Mesendoderm (in vitro differentiated cells): Measurements from ENCODE around the gene ZNF655. TPM values are rescaled to one million over a fixed set of nuclear protein-coding genes. Genes with fewer than 3 reads are reported as not detected.

Experiments used
- DNase-seq: peaks from one replicate; pipeline ENCODE4 v3.0.0; 2013
- H2AK5ac ChIP-seq: 2 replicates; pipeline ENCODE4 v1.6.1; 2013; ENCODE audit warnings: low read length, inconsistent platforms
- H2BK120ac ChIP-seq: 2 replicates; pipeline ENCODE4 v1.6.1; 2013; ENCODE audit warnings: low read depth, mild to moderate bottlenecking, low read length, moderate library complexity, mixed read lengths
- H2BK15ac ChIP-seq: replicated peaks from 2 replicates; pipeline ENCODE4 v1.6.1; 2013; ENCODE audit warnings: low read depth, mild to moderate bottlenecking, moderate library complexity
- H2BK5ac ChIP-seq: 2 replicates; pipeline ENCODE4 v1.6.1; 2013; ENCODE audit warnings: low read length, inconsistent platforms
- H3K18ac ChIP-seq: 2 replicates; pipeline ENCODE4 v1.6.1; 2013; ENCODE audit warnings: mild to moderate bottlenecking, low read length, mixed read lengths
- H3K23ac ChIP-seq: one replicate; pipeline ENCODE4 v1.6.1; 2013; ENCODE audit warnings: low read length
- H3K27ac ChIP-seq: 2 replicates; pipeline ENCODE4 v1.5.1; 2013; ENCODE audit warnings: low read depth, mild to moderate bottlenecking, inconsistent platforms, low read length, moderate library complexity
- H3K27me3 ChIP-seq: 2 replicates; pipeline ENCODE4 v1.6.1; 2013; ENCODE audit warnings: low read length, control low read depth, mild to moderate bottlenecking, inconsistent platforms; ENCODE audit not compliant: insufficient read depth, poor library complexity
- H3K36me3 ChIP-seq: 2 replicates; pipeline ENCODE4 v1.6.1; 2013; ENCODE audit warnings: low read length, inconsistent platforms; ENCODE audit not compliant: control insufficient read depth, insufficient read depth
- H3K4ac ChIP-seq: one replicate; pipeline ENCODE4 v1.6.1; 2013; ENCODE audit warnings: low read depth, mild to moderate bottlenecking, low read length, moderate library complexity
- H3K4me1 ChIP-seq: 2 replicates; pipeline ENCODE4 v1.6.1; 2013; ENCODE audit warnings: low read depth, low read length, inconsistent platforms; ENCODE audit not compliant: control insufficient read depth
- H3K4me2 ChIP-seq: 2 replicates; pipeline ENCODE4 v1.6.1; 2013; ENCODE audit warnings: low read length
- H3K4me3 ChIP-seq: 2 replicates; pipeline ENCODE4 v1.5.1; 2013; ENCODE audit warnings: mild to moderate bottlenecking, low read length
- H3K56ac ChIP-seq: one replicate; pipeline ENCODE4 v1.6.1; 2013; ENCODE audit warnings: low read length
- H3K79me1 ChIP-seq: 2 replicates; pipeline ENCODE4 v1.6.1; 2013; ENCODE audit warnings: low read length, inconsistent platforms
- H3K79me2 ChIP-seq: 2 replicates; pipeline ENCODE4 v1.6.1; 2013; ENCODE audit warnings: mild to moderate bottlenecking, low read length; ENCODE audit not compliant: control insufficient read depth, insufficient read depth
- H3K9ac ChIP-seq: 2 replicates; pipeline ENCODE4 v1.6.1; 2013; ENCODE audit warnings: low read length, inconsistent platforms
- H4K5ac ChIP-seq: one replicate; pipeline ENCODE4 v1.6.1; 2013; ENCODE audit warnings: low read length
- H4K8ac ChIP-seq: one replicate; pipeline ENCODE4 v1.6.1; 2013; ENCODE audit warnings: low read depth, mild to moderate bottlenecking, control low read depth, low read length, moderate library complexity
- WGBS: extraction: QIAGEN DNeasy Blood & Tissue Kit; methylation state at CpG from one replicate; pipeline ENCODE4 v1.1.7; 2013; ENCODE audit warnings: low lambda C conversion rate, missing lambda C conversion rate; ENCODE audit not compliant: insufficient coverage; ENCODE audit errors: extremely low coverage; 5-methylcytosine and 5-hydroxymethylcytosine counted together
- polyA plus RNA-seq, 2 experiments: library from polyadenylated mRNA; stranded (reverse); fragments of 200-250 nt; gene quantifications; one replicate each; pipeline ENCODE4 v1.2.3, GENCODE V29; 2013

Gene ZNF655
- polyA plus RNA-seq (2013, experiment 1 of 2) = 34.9 TPM
- polyA plus RNA-seq (2013, experiment 2 of 2) = 35.4 TPM

DNA sequence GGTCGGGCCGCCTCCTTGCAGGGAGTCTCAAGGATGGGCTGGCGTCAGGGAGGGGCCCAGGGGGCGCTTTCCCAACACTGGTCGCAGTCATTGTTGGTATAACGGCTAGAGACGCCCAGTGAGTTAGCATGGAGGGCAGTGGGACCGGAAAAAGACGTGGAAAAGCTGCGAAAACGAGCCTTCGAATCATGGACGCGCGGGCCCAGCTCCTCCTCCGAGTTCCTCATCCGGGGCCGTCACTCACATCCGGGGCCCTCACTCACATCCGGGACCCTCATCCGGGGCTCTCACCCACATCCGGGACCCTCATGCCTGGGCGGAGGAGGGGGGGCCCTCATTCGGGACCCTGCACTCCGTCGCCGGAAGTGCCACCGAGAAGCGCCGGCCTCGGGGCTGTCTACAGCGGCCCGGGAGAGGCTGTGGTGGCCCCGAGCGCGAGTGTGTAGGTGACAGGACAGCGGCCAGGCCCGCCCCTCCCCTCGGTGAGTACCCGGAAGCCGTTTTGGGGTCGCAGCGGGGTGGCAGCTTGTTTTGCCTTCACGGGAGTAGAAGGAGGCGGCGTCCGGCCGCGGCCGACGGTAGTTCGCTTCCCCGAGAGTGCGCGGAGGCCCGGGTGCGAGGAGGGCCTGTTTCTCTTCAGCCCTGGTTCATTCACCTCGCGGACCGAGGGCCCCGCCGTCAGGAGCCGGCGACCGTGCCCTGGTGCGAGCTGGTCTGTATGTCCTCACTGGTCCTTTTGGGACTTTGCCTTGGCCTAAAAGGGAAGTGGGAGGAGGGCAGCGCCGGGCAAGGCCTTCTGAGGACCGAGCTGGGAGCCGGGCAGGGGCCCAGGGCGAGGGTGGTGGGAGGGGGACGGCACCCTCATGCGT, at the start of gene ZNF655:
Gene ZNF655 (plus strand): TSS at position 337 of the 869 bp plus-strand sequence. CDS start 1,918 bp downstream, outside the sequence.
- peak within 1 kb of the TSS; percentile 35 for H3K18ac ChIP-seq
- WGBS = no CpG with 5 or more reads among the region's 73 CpGs
- peak within 1 kb of the TSS; percentile 94 for H3K4ac ChIP-seq
- H3K9ac ChIP-seq = peak within 1 kb of the TSS; percentile 99
- H3K4me1 ChIP-seq = peaks cover 3% of the 10 kb centered on the region
- H3K79me2 ChIP-seq = peaks cover 35% of the 10 kb centered on the region
- H3K4me2 ChIP-seq = peak within 1 kb of the TSS; percentile 90
- peak within 1 kb of the TSS; percentile 56 for H3K23ac ChIP-seq
- H2AK5ac ChIP-seq = peak within 1 kb of the TSS; percentile 96
- peaks cover 11% of the 10 kb centered on the region for H3K36me3 ChIP-seq
- H4K8ac ChIP-seq = no peak within 1 kb of the TSS
- peak; percentile 98 for DNase-seq
- peak within 1 kb of the TSS; percentile 97 for H3K56ac ChIP-seq
- peak within 1 kb of the TSS; percentile 67 for H3K27ac ChIP-seq
- H3K4me3 ChIP-seq = peak within 1 kb of the TSS; percentile 97
- peak within 1 kb of the TSS; percentile 73 for H4K5ac ChIP-seq
- H2BK5ac ChIP-seq = peak within 1 kb of the TSS; percentile 42
- H2BK15ac ChIP-seq = no peak within 1 kb of the TSS
- H3K79me1 ChIP-seq = peaks cover 26% of the 10 kb centered on the region
- H2BK120ac ChIP-seq = no peak within 1 kb of the TSS
- H3K27me3 ChIP-seq = no peaks in the 10 kb centered on the region

GRCh38 chr7:99514050-99514449, 44.4 kb upstream of the ZNF655 start:
- H2BK120ac ChIP-seq = no peak overlapping the region
- no peak overlapping the region for H2BK15ac ChIP-seq
- no peak overlapping the region for H4K5ac ChIP-seq
- no peaks in the 10 kb centered on the region for H3K4me1 ChIP-seq
- no CpG with 5 or more reads among the region's 1 CpG for whole genome bisulfite sequencing
- H3K79me1 ChIP-seq = no peaks in the 10 kb centered on the region
- no peaks in the 10 kb centered on the region for H3K27me3 ChIP-seq
- H3K56ac ChIP-seq = no peak overlapping the region
- no peaks in the 10 kb centered on the region for H3K79me2 ChIP-seq
- H3K4me3 ChIP-seq = no peak overlapping the region
- no peak overlapping the region for H3K18ac ChIP-seq
- DNase-seq = no peak
- no peak overlapping the region for H2AK5ac ChIP-seq
- H4K8ac ChIP-seq = no peak overlapping the region
- no peak overlapping the region for H3K9ac ChIP-seq
- H3K23ac ChIP-seq = no peak overlapping the region
- no peak overlapping the region for H3K4me2 ChIP-seq
- H3K27ac ChIP-seq = no peak overlapping the region
- peaks cover 5% of the 10 kb centered on the region for H3K36me3 ChIP-seq
- H2BK5ac ChIP-seq = no peak overlapping the region
- no peak overlapping the region for H3K4ac ChIP-seq

DNA sequence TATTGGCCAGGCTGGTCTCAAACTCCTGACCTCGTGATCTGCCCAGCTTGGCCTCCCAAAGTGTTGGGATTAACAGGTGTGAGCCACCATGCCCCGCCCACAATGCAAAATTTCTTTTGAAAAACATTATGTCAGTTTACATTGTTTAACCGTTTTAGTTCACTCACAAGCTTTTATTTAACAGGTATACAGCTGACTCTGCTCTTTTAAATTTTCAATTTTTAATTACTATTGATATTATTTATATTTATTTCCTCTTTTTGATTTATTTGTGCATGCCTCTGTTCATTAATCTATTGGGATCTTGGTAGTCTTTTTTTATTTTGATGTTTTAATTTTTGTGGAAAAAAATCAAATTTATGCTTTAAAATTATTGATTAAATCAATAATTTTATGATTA, 37.0 kb upstream of the ZNF655 start:
- H4K8ac ChIP-seq = no peak overlapping the region
- no peak overlapping the region for H3K27ac ChIP-seq
- no peak overlapping the region for H3K56ac ChIP-seq
- H2BK5ac ChIP-seq = no peak overlapping the region
- H3K4me1 ChIP-seq = no peaks in the 10 kb centered on the region
- no peak overlapping the region for H3K4me3 ChIP-seq
- H3K79me1 ChIP-seq = no peaks in the 10 kb centered on the region
- H3K4ac ChIP-seq = no peak overlapping the region
- no peaks in the 10 kb centered on the region for H3K79me2 ChIP-seq
- no peak overlapping the region for H3K9ac ChIP-seq
- no peak overlapping the region for H2AK5ac ChIP-seq
- no CpG with 5 or more reads among the region's 3 CpGs for WGBS
- H3K27me3 ChIP-seq = no peaks in the 10 kb centered on the region
- peaks cover 7% of the 10 kb centered on the region for H3K36me3 ChIP-seq
- no peak overlapping the region for H2BK15ac ChIP-seq
- no peak overlapping the region for H4K5ac ChIP-seq
- no peak overlapping the region for H2BK120ac ChIP-seq
- DNase-seq = no peak
- H3K4me2 ChIP-seq = no peak overlapping the region
- no peak overlapping the region for H3K18ac ChIP-seq
- no peak overlapping the region for H3K23ac ChIP-seq

DNA sequence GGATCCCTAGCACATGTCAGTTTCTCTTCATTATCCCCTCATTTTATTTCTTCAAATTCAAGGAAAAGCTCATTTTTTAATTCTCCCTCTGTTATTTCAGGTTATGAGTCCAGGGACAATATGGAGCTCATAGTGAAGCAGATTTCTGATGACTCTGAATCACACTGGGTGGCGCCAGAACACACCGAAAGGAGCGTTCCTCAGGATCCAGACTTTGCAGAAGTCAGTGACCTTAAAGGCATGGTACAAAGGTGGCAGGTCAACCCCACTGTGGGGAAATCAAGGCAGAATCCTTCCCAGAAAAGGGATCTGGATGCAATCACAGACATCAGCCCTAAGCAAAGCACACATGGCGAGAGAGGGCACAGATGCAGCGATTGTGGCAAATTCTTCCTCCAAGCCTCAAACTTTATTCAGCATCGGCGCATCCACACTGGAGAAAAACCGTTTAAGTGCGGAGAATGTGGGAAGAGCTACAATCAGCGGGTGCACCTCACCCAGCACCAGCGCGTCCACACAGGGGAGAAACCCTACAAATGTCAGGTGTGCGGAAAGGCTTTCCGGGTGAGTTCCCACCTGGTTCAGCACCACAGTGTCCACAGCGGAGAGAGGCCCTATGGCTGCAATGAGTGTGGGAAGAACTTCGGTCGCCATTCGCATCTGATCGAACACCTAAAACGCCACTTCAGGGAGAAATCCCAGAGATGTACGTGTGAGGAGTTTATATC, 32.6 kb upstream of the ZNF655 start:
- H3K36me3 ChIP-seq = peaks cover 9% of the 10 kb centered on the region
- no peak overlapping the region for H2BK5ac ChIP-seq
- no peak overlapping the region for H3K4me3 ChIP-seq
- DNase-seq = peak; percentile 48
- H2AK5ac ChIP-seq = no peak overlapping the region
- no peak overlapping the region for H3K18ac ChIP-seq
- no CpG with 5 or more reads among the region's 21 CpGs for WGBS
- H3K4me2 ChIP-seq = no peak overlapping the region
- H3K4ac ChIP-seq = no peak overlapping the region
- H3K79me2 ChIP-seq = no peaks in the 10 kb centered on the region
- no peaks in the 10 kb centered on the region for H3K79me1 ChIP-seq
- H4K5ac ChIP-seq = no peak overlapping the region
- H3K23ac ChIP-seq = no peak overlapping the region
- no peak overlapping the region for H2BK15ac ChIP-seq
- H3K56ac ChIP-seq = no peak overlapping the region
- no peak overlapping the region for H3K27ac ChIP-seq
- H3K27me3 ChIP-seq = no peaks in the 10 kb centered on the region
- H4K8ac ChIP-seq = no peak overlapping the region
- H2BK120ac ChIP-seq = no peak overlapping the region
- no peak overlapping the region for H3K9ac ChIP-seq
- no peaks in the 10 kb centered on the region for H3K4me1 ChIP-seq

- no peaks in the 10 kb centered on the region for H3K27me3 ChIP-seq
- no peak overlapping the region for H3K4me2 ChIP-seq
- H2BK120ac ChIP-seq = no peak overlapping the region
- H3K79me1 ChIP-seq = no peaks in the 10 kb centered on the region
- H3K18ac ChIP-seq = no peak overlapping the region
- no peaks in the 10 kb centered on the region for H3K4me1 ChIP-seq
- no peaks in the 10 kb centered on the region for H3K79me2 ChIP-seq
- H3K23ac ChIP-seq = no peak overlapping the region
- H4K8ac ChIP-seq = no peak overlapping the region
- H3K4ac ChIP-seq = no peak overlapping the region
- WGBS = no CpG with 5 or more reads among the region's 12 CpGs
- no peak overlapping the region for H2AK5ac ChIP-seq
- H2BK5ac ChIP-seq = no peak overlapping the region
- H3K36me3 ChIP-seq = peaks cover 16% of the 10 kb centered on the region
- peak overlapping the region; percentile 34 for H3K4me3 ChIP-seq
- no peak overlapping the region for H3K27ac ChIP-seq
- no peak overlapping the region for H3K56ac ChIP-seq
- DNase-seq = peak; percentile 33
- no peak overlapping the region for H4K5ac ChIP-seq
- no peak overlapping the region for H2BK15ac ChIP-seq
- H3K9ac ChIP-seq = no peak overlapping the region
Observed at GRCh38 chr7:99531354-99531765, 27.1 kb upstream of the ZNF655 start.
